Esophagus muscularis mucosa (tissue), 4 donors: Measurements from ENCODE around the gene EFCAB11. TPM values are rescaled to one million over a fixed set of nuclear protein-coding genes. Genes with fewer than 3 reads are reported as not detected.

Source experiments
- DNase-seq: peaks from one replicate; pipeline ENCODE4 v3.0.0-alpha.2; 2017; ENCODE audit errors: extremely low spot score
- H3K27ac ChIP-seq, 4 donors: fragments of 200-600 bp; sonication (generic); replicated peaks in 1 of 4; 1 replicate in 3 of 4; 2 replicates in 1 of 4; pipeline ENCODE4 v1.5.1; 2016 to 2019; ENCODE audit warnings: mild to moderate bottlenecking in 1 of 4
- H3K27me3 ChIP-seq, 4 donors: fragments of 200-600 bp; sonication (generic); one replicate each; pipeline versions ENCODE4 v1.5.1 to v1.6.0; 2016 to 2019
- H3K36me3 ChIP-seq, 4 donors: fragments of 200-600 bp; sonication (generic); one replicate each; pipeline ENCODE4 v1.5.1; 2016 to 2019
- H3K4me1 ChIP-seq, 4 donors: fragments of 200-600 bp; sonication (generic); one replicate each; pipeline ENCODE4 v1.5.1; 2016 to 2019
- H3K4me3 ChIP-seq, 4 donors: fragments of 200-600 bp; sonication (generic); 1 replicate in 2 of 4; 2 replicates in 2 of 4; pipeline ENCODE4 v1.5.1; 2016 to 2019; ENCODE audit warnings: mild to moderate bottlenecking in 4 of 4, moderate library complexity in 1 of 4
- H3K9me3 ChIP-seq, 4 donors: fragments of 200-600 bp; sonication (generic); 1 replicate in 3 of 4; 2 replicates in 1 of 4; pipeline ENCODE4 v1.5.1; 2016 to 2019
- CTCF ChIP-seq, 3 experiments: fragments of 200-600 bp in 2 of 3; fragments of 450-650 bp in 1 of 3; sonication (generic) in 2 of 3; IDR thresholded peaks; one replicate each; pipeline ENCODE4 v1.5.1; 2017 to 2019; ENCODE audit warnings: antibody characterized with exemption in 3 of 3, mild to moderate bottlenecking in 2 of 3, moderate library complexity in 1 of 3
- EP300 ChIP-seq: sonication (generic); formaldehyde crosslinking; IDR thresholded peaks from one replicate; pipeline ENCODE4 v1.6.1; 2017; ENCODE audit warnings: antibody characterized with exemption
- POLR2A ChIP-seq: fragments of 450-650 bp; IDR thresholded peaks from one replicate; pipeline ENCODE4 v1.6.1; 2017; ENCODE audit warnings: antibody characterized with exemption, moderate library complexity, mild to moderate bottlenecking, low read depth
- POLR2AphosphoS5 ChIP-seq, 2 donors: sonication (generic); formaldehyde crosslinking; IDR thresholded peaks; one replicate each; pipeline ENCODE4 v1.6.1; 2017; ENCODE audit warnings: antibody characterized with exemption in 2 of 2
- WGBS: methylation state at CpG from one replicate; pipeline ENCODE4 v1.1.5; 2018; 5-methylcytosine and 5-hydroxymethylcytosine counted together
- intact Hi-C: fragments of 100-400 bp; cut with DNase I; formaldehyde crosslinking; loops from one replicate; pipeline ENCODE4 v1.15.1; 2023
- total RNA-seq, 4 donors: library from RNA; depleted of rRNA; stranded (reverse); fragments of >200 nt; gene quantifications; one replicate each; pipeline versions ENCODE4 v1.1.0 to v1.2.1, GENCODE V29; 2016

The EFCAB11 gene
- total RNA-seq, 4 donors from 2014 or later, result 3.1 to 15.0 (median 6.1) TPM

GRCh38 chr14:89765346-89765745 is 189.2 kb downstream of the EFCAB11 start:
- Histone ChIP-seq H3K27ac (no peak overlapping the region), H3K4me3 (no peak overlapping the region), H3K27me3 (no peaks in the 10 kb centered on the region), H3K36me3 (no peaks in the 10 kb centered on the region), H3K9me3 (no peaks in the 10 kb centered on the region), H3K4me1 (no peaks in the 10 kb centered on the region)
- no peak for TF ChIP-seq POLR2AphosphoS5 (IDR thresholded peaks at IDR 0.05)
- TF ChIP-seq CTCF (IDR thresholded peaks at IDR 0.05), result no peak
- no peak for TF ChIP-seq EP300
- TF ChIP-seq POLR2A, result no peak
- no peak for DNase-seq
- WGBS, result 35% methylated on average over 3 of the region's 3 CpGs
- intact Hi-C loops, result no loop called here

GRCh38 chr14:89760086-89760485 is 194.4 kb downstream of the EFCAB11 start:
- TF ChIP-seq EP300 (no peak), POLR2AphosphoS5 (IDR thresholded peaks at IDR 0.05) (no peak), POLR2A (no peak)
- Histone ChIP-seq H3K4me3 (no peak overlapping the region), H3K36me3 (no peaks in the 10 kb centered on the region), H3K27ac (no peak overlapping the region), H3K4me1 (peaks cover 0 to 4% (median 0%) of the 10 kb centered on the region in 4 donors), H3K27me3 (no peaks in the 10 kb centered on the region), H3K9me3 (no peaks in the 10 kb centered on the region)
- intact Hi-C loops, result no loop called here
- WGBS, result 77% methylated on average over 7 of the region's 7 CpGs
- DNase-seq, result no peak

GRCh38 chr14:89757313-89757939 is 197.1 kb downstream of the EFCAB11 start:
- no peaks in the 10 kb centered on the region for H3K36me3 ChIP-seq
- H3K27ac ChIP-seq, result no peak overlapping the region
- no peaks in the 10 kb centered on the region for H3K9me3 ChIP-seq
- H3K4me1 ChIP-seq, result peaks cover 0 to 4% (median 0%) of the 10 kb centered on the region in 4 donors
- 65% methylated on average over 5 of the region's 5 CpGs for WGBS
- DNase-seq, result no peak
- H3K27me3 ChIP-seq, result no peaks in the 10 kb centered on the region
- no peak overlapping the region for H3K4me3 ChIP-seq
- TF ChIP-seq CTCF (IDR thresholded peaks at IDR 0.05), result no peak
- no peak for TF ChIP-seq EP300
- TF ChIP-seq POLR2AphosphoS5 (IDR thresholded peaks at IDR 0.05), result no peak
- no peak for TF ChIP-seq POLR2A
- intact Hi-C loops, result no loop called here

GRCh38 chr14:89755816-89756215 is 198.7 kb downstream of the EFCAB11 start:
- Histone ChIP-seq H3K9me3 (no peaks in the 10 kb centered on the region), H3K27ac (no peak overlapping the region), H3K4me3 (no peak overlapping the region), H3K36me3 (no peaks in the 10 kb centered on the region), H3K27me3 (no peaks in the 10 kb centered on the region), H3K4me1 (peaks cover 0 to 5% (median 2%) of the 10 kb centered on the region in 4 donors)
- TF ChIP-seq EP300 (no peak), POLR2A (no peak)
- intact Hi-C loops, result no loop called here
- no peak for DNase-seq
- 80% methylated on average over 4 of the region's 4 CpGs for WGBS

GRCh38 chr14:89753828-89754412 is 200.6 kb downstream of the EFCAB11 start:
- 91% methylated on average over 4 of the region's 4 CpGs for WGBS
- DNase-seq, result no peak
- Histone ChIP-seq H3K27ac (no peak overlapping the region), H3K9me3 (no peaks in the 10 kb centered on the region), H3K27me3 (no peaks in the 10 kb centered on the region), H3K4me3 (no peak overlapping the region), H3K4me1 (peaks cover 0 to 13% (median 2%) of the 10 kb centered on the region in 4 donors), H3K36me3 (no peaks in the 10 kb centered on the region)
- TF ChIP-seq POLR2AphosphoS5 (IDR thresholded peaks at IDR 0.05) (no peak), POLR2A (no peak), EP300 (no peak), CTCF (IDR thresholded peaks at IDR 0.05) (no peak)
- intact Hi-C loops, result no loop called here
